HCT116 (cell line): ENCODE results near the gene CLEC17A. TPM values are rescaled to one million over a fixed set of nuclear protein-coding genes. Genes with fewer than 3 reads are reported as not detected.

Experiments
- ATAC-seq: fragments of 200-7000 bp; cut with Tn5 transposase; 2 replicates; pipeline ENCODE4 v1.9.1; 2020; ENCODE audit warnings: mild to moderate bottlenecking, moderate library complexity
- BruUV-seq: library from RNA; stranded (reverse); fragments of 400-500 nt; replicated peaks from 2 replicates; lab custom pipeline; 2021; lab: Mats Ljungman, UMichigan
- CTCF ChIA-PET: fragments of 300-600 bp; sonication (Branson Sonifier 250); formaldehyde crosslinking; loops from one replicate; lab custom pipeline; 2021; ENCODE audit warnings: antibody characterized with exemption; lab: Charles Lee
- POLR2A ChIA-PET: fragments of 300-600, 350-600 bp; sonication (Branson Sonifier 250); formaldehyde crosslinking; loops from one replicate; lab custom pipeline; 2021; ENCODE audit warnings: antibody characterized with exemption; lab: Charles Lee
- RAD21 ChIA-PET, 2 experiments: fragments of 300-600 bp; sonication (Branson Sonifier 250); formaldehyde crosslinking; loops; one replicate each; lab custom pipeline; 2023; ENCODE audit warnings: low total read pairs in 2 of 2; ENCODE audit not compliant: uncharacterized antibody in 2 of 2, unreplicated experiment in 2 of 2, low non-redundant PET in 1 of 2; lab: Charles Lee
- DNase-seq: peaks from one replicate; pipeline ENCODE4 v3.0.0-alpha.2; 2010; ENCODE audit warnings: low read depth, low spot score
- H2AFZ ChIP-seq: fragments of 200-600 bp; shearing (Covaris generic), sonication (generic); 2 replicates; pipeline ENCODE4 v1.6.1; 2017; ENCODE audit warnings: low read depth, mixed run types, mixed read lengths, antibody characterized with exemption, low read length; ENCODE audit not compliant: poor library complexity, severe bottlenecking
- H3K27ac ChIP-seq: 2 replicates; pipeline ENCODE4 v1.5.1; 2012; ENCODE audit warnings: low read depth, low read length
- H3K27me3 ChIP-seq: fragments of 200-600 bp; sonication (generic); 2 replicates; pipeline ENCODE4 v1.6.1; 2016; ENCODE audit warnings: mixed run types, low read length, mixed read lengths; ENCODE audit not compliant: insufficient read depth
- H3K36me3 ChIP-seq, 2 experiments: fragments of 200-500 bp in 1 of 2; fragments of 200-600 bp in 1 of 2; sonication (Bioruptor generic) in 1 of 2; sonication (generic) in 1 of 2; 2 replicates each; pipeline versions ENCODE4 v1.5.1 to v1.6.1; 2014 to 2016; ENCODE audit warnings: low read length in 2 of 2, inconsistent platforms in 1 of 2, mixed read lengths in 1 of 2, mixed run types in 1 of 2; ENCODE audit not compliant: insufficient read depth in 2 of 2, control insufficient read depth in 1 of 2
- H3K4me1 ChIP-seq, 2 experiments: fragments of 200-600 bp in 1 of 2; sonication (generic) in 1 of 2; 2 replicates each; pipeline versions ENCODE4 v1.5.1 to v1.6.1; 2012 to 2017; ENCODE audit warnings: low read length in 2 of 2, inconsistent platforms in 1 of 2, mild to moderate bottlenecking in 1 of 2, mixed read lengths in 1 of 2, mixed run types in 1 of 2, moderate library complexity in 1 of 2; ENCODE audit not compliant: insufficient read depth in 2 of 2, control insufficient read depth in 1 of 2
- H3K4me2 ChIP-seq: fragments of 200-600 bp; sonication (generic); 2 replicates; pipeline ENCODE4 v1.6.1; 2017; ENCODE audit warnings: mixed run types, low read length, mixed read lengths
- H3K4me3 ChIP-seq, 2 experiments: fragments of 200-600 bp in 1 of 2; sonication (generic) in 1 of 2; replicated peaks in 1 of 2; 2 replicates each; pipeline ENCODE4 v1.5.1; 2011 to 2016; ENCODE audit warnings: low read length in 2 of 2, control low read depth in 1 of 2, low read depth in 1 of 2, mild to moderate bottlenecking in 1 of 2, mixed read lengths in 1 of 2, mixed run types in 1 of 2
- H3K79me2 ChIP-seq: fragments of 200-600 bp; sonication (generic); 2 replicates; pipeline ENCODE4 v1.6.1; 2017; ENCODE audit warnings: mild to moderate bottlenecking, mixed run types, low read length, moderate library complexity, mixed read lengths; ENCODE audit not compliant: insufficient read depth
- H3K9ac ChIP-seq: fragments of 200-600 bp; sonication (generic); 2 replicates; pipeline ENCODE4 v1.6.1; 2016; ENCODE audit warnings: low read length, mixed read lengths
- H3K9me2 ChIP-seq: fragments of 200-600 bp; sonication (generic), shearing (Covaris generic); 2 replicates; pipeline ENCODE4 v1.6.1; 2017; ENCODE audit warnings: mixed run types, mild to moderate bottlenecking, moderate library complexity; ENCODE audit not compliant: insufficient read depth
- H3K9me3 ChIP-seq, 2 experiments: fragments of 200-500 bp in 1 of 2; fragments of 200-600 bp in 1 of 2; sonication (Bioruptor generic) in 1 of 2; sonication (generic) in 1 of 2; 2 replicates each; pipeline ENCODE4 v1.6.1; 2014 to 2017; ENCODE audit warnings: low read length in 2 of 2, mixed read lengths in 2 of 2, inconsistent platforms in 1 of 2, low read depth in 1 of 2, mild to moderate bottlenecking in 1 of 2, mixed run types in 1 of 2, moderate library complexity in 1 of 2; ENCODE audit not compliant: control insufficient read depth in 1 of 2, insufficient read depth in 1 of 2
- H4K20me1 ChIP-seq: fragments of 200-600 bp; sonication (generic), shearing (Covaris generic); 2 replicates; pipeline ENCODE4 v1.6.1; 2017; ENCODE audit warnings: mixed run types, mild to moderate bottlenecking, moderate library complexity; ENCODE audit not compliant: insufficient read depth
- CBX3 ChIP-seq: IDR thresholded peaks from 2 replicates; pipeline ENCODE4 v1.6.1; 2012; ENCODE audit warnings: low read depth
- ELF1 ChIP-seq: IDR thresholded peaks from 2 replicates; pipeline ENCODE4 v1.6.1; 2012; ENCODE audit warnings: low read depth, borderline replicate concordance
- EZH2 ChIP-seq: fragments of 200-600 bp; sonication (generic); IDR thresholded peaks from 2 replicates; pipeline ENCODE4 v1.6.1; 2017; ENCODE audit warnings: antibody characterized with exemption, mixed run types
- EZH2phosphoT487 ChIP-seq: fragments of 200-600 bp; IDR thresholded peaks from 2 replicates; pipeline ENCODE4 v1.6.1; 2018; ENCODE audit warnings: antibody characterized with exemption, borderline replicate concordance
- FOSL1 ChIP-seq: IDR thresholded peaks from 2 replicates; pipeline ENCODE4 v1.6.1; 2012; ENCODE audit warnings: low read depth
- JUND ChIP-seq: IDR thresholded peaks from 2 replicates; pipeline ENCODE4 v1.6.1; 2012
- MAX ChIP-seq: IDR thresholded peaks from 2 replicates; pipeline ENCODE4 v1.6.1; 2012
- POLR2AphosphoS5 ChIP-seq: IDR thresholded peaks from 2 replicates; pipeline ENCODE4 v1.6.1; 2011; ENCODE audit warnings: mild to moderate bottlenecking, low read depth, low read length, moderate library complexity
- REST ChIP-seq: IDR thresholded peaks from 2 replicates; pipeline ENCODE4 v1.6.1; 2012; ENCODE audit warnings: low read depth
- SIN3A ChIP-seq: IDR thresholded peaks from 2 replicates; pipeline ENCODE4 v1.6.1; 2012; ENCODE audit warnings: low read depth
- SP1 ChIP-seq: IDR thresholded peaks from 2 replicates; pipeline ENCODE4 v1.6.1; 2012; ENCODE audit warnings: low read depth
- TCF7L2 ChIP-seq: IDR thresholded peaks from 2 replicates; pipeline ENCODE4 v1.7.0; 2011; ENCODE audit warnings: borderline replicate concordance, inconsistent platforms; ENCODE audit not compliant: insufficient read depth, insufficient read length; ENCODE audit errors: extremely low read depth
- YY1 ChIP-seq: IDR thresholded peaks from 2 replicates; pipeline ENCODE4 v1.6.1; 2011; ENCODE audit warnings: low read length, low read depth, moderate library complexity, mild to moderate bottlenecking; ENCODE audit not compliant: insufficient replicate concordance; ENCODE audit errors: extremely low read depth
- ZFX ChIP-seq: fragments of 450-650 bp; IDR thresholded peaks from 2 replicates; pipeline ENCODE4 v1.6.1; 2017
- ZNF274 ChIP-seq: fragments of 200-500 bp; sonication (Bioruptor generic); IDR thresholded peaks from 2 replicates; pipeline ENCODE4 v1.6.1; 2014; ENCODE audit warnings: mild to moderate bottlenecking, low read depth, low read length, inconsistent platforms
- intact Hi-C: fragments of 100-400 bp; cut with micrococcal nuclease; formaldehyde crosslinking; loops from 2 replicates; pipeline ENCODE4 v1.10.0; 2022
- total RNA-seq: library from RNA; stranded (reverse); gene quantifications from one replicate; pipeline ENCODE4 v1.2.1, GENCODE V29; 2021; ENCODE audit not compliant: unreplicated experiment
- TF ChIP-seq, protein P1 (sequence below): IDR thresholded peaks from 2 replicates; pipeline ENCODE4 v1.6.1; 2011; ENCODE audit warnings: mild to moderate bottlenecking, low read length, moderate library complexity; ENCODE audit not compliant: insufficient replicate concordance; ENCODE audit errors: extremely low read depth
- TF ChIP-seq, protein P2 (sequence below): IDR thresholded peaks from 2 replicates; pipeline ENCODE4 v1.6.1; 2012

Gene CLEC17A
- total RNA-seq, 1 experiment from 2014 or later = not detected

- Histone ChIP-seq H3K27me3 (peaks cover 6% of the 10 kb centered on the region; the same call in 1 of the 2 replicates), H2AFZ (no peak overlapping the region), H3K4me1 (no peaks in the 10 kb centered on the region), H3K9me2 (no peaks in the 10 kb centered on the region), H4K20me1 (no peaks in the 10 kb centered on the region)
- RAD21 ChIA-PET = no interaction called here
- BruUV-seq = no TSS peak
- ATAC-seq = no peak
- POLR2A ChIA-PET = no interaction called here
- intact Hi-C loops = no loop called here
- TF ChIP-seq EZH2 (no peak), CBX3 (no peak), REST (no peak), YY1 (no peak), ZNF274 (no peak)
- TF ChIP-seq, all 23 proteins: peak for 0
- Histone ChIP-seq H3K9ac (no peak overlapping the region), H3K4me3 (no peak overlapping the region), H3K79me2 (no peaks in the 10 kb centered on the region), H3K9me3 (no peaks in the 10 kb centered on the region), H3K27ac (no peak overlapping the region), H3K36me3 (no peaks in the 10 kb centered on the region), H3K4me2 (no peak overlapping the region)
- no peak for DNase-seq
- CTCF ChIA-PET = no interaction called here
Observed at GRCh38 chr19:14649020-14649419, 66.1 kb downstream of the CLEC17A start.

- Histone ChIP-seq H3K9me3 (no peaks in the 10 kb centered on the region), H3K27ac (no peak overlapping the region), H3K27me3 (peaks cover 6% of the 10 kb centered on the region; the same call in 1 of the 2 replicates), H3K4me3 (no peak overlapping the region), H3K4me2 (no peak overlapping the region), H3K9ac (no peak overlapping the region), H4K20me1 (no peaks in the 10 kb centered on the region), H3K9me2 (no peaks in the 10 kb centered on the region), H2AFZ (no peak overlapping the region), H3K36me3 (no peaks in the 10 kb centered on the region), H3K4me1 (no peaks in the 10 kb centered on the region), H3K79me2 (no peaks in the 10 kb centered on the region)
- ChIA-PET RAD21 (no interaction called here), POLR2A (no interaction called here), CTCF (no interaction called here)
- DNase-seq (no peak), ATAC-seq (no peak)
- no TSS peak for BruUV-seq
- intact Hi-C loops = no loop called here
- TF ChIP-seq ZFX = no peak
- TF ChIP-seq SIN3A = no peak
- no peak for TF ChIP-seq POLR2AphosphoS5
- TF ChIP-seq, protein P1, sequence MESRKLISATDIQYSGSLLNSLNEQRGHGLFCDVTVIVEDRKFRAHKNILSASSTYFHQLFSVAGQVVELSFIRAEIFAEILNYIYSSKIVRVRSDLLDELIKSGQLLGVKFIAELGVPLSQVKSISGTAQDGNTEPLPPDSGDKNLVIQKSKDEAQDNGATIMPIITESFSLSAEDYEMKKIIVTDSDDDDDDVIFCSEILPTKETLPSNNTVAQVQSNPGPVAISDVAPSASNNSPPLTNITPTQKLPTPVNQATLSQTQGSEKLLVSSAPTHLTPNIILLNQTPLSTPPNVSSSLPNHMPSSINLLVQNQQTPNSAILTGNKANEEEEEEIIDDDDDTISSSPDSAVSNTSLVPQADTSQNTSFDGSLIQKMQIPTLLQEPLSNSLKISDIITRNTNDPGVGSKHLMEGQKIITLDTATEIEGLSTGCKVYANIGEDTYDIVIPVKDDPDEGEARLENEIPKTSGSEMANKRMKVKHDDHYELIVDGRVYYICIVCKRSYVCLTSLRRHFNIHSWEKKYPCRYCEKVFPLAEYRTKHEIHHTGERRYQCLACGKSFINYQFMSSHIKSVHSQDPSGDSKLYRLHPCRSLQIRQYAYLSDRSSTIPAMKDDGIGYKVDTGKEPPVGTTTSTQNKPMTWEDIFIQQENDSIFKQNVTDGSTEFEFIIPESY = no peak
- no peak for TF ChIP-seq EZH2phosphoT487
- no peak for TF ChIP-seq FOSL1
- TF ChIP-seq TCF7L2 = no peak
- TF ChIP-seq SP1 = no peak
- TF ChIP-seq MAX = no peak
- TF ChIP-seq JUND = no peak
- TF ChIP-seq ELF1 = no peak
- TF ChIP-seq, protein P2, sequence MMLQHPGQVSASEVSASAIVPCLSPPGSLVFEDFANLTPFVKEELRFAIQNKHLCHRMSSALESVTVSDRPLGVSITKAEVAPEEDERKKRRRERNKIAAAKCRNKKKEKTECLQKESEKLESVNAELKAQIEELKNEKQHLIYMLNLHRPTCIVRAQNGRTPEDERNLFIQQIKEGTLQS = no peak
Observed at GRCh38 chr19:14650161-14650560, 67.3 kb downstream of the CLEC17A start.
